WTC11 (cell line): ENCODE measurements around the gene FBXO2. TPM values are rescaled to one million over a fixed set of nuclear protein-coding genes. Genes with fewer than 3 reads are reported as not detected.

Experiments
- ATAC-seq: fragments of 200-7000 bp; cut with Tn5 transposase; 2 replicates; pipeline ENCODE4 v1.10.0; 2021; ENCODE audit warnings: mild to moderate bottlenecking, moderate library complexity
- CTCF ChIA-PET: fragments of 300-600 bp; sonication (Branson Sonifier 250); formaldehyde crosslinking; loops from one replicate; lab custom pipeline; 2021; ENCODE audit warnings: antibody characterized with exemption; lab: Charles Lee
- POLR2A ChIA-PET: fragments of 350-600 bp; sonication (Branson Sonifier 250); formaldehyde crosslinking; loops from one replicate; lab custom pipeline; 2021; ENCODE audit warnings: antibody characterized with exemption; lab: Charles Lee
- DNase-seq: peaks from one replicate; pipeline ENCODE4 v3.0.0; 2021; ENCODE audit warnings: low spot score
- H3K27ac Mint-ChIP-seq: 2 replicates; pipeline ENCODE4 v1.8.0; 2021; ENCODE audit warnings: mixed read lengths
- H3K27me3 Mint-ChIP-seq: 2 replicates; pipeline ENCODE4 v1.8.0; 2021; ENCODE audit warnings: low read depth, mild to moderate bottlenecking, moderate library complexity, mixed read lengths
- H3K36me3 Mint-ChIP-seq: 2 replicates; pipeline ENCODE4 v1.8.0; 2021; ENCODE audit warnings: mixed read lengths
- H3K4me1 Mint-ChIP-seq: 2 replicates; pipeline ENCODE4 v1.8.0; 2022; ENCODE audit warnings: mixed read lengths
- H3K4me3 Mint-ChIP-seq: 2 replicates; pipeline ENCODE4 v1.8.0; 2021; ENCODE audit warnings: mild to moderate bottlenecking, moderate library complexity, mixed read lengths
- H3K9me3 Mint-ChIP-seq: 2 replicates; pipeline ENCODE4 v1.8.0; 2021; ENCODE audit warnings: mixed read lengths
- ATF2 ChIP-seq: sonication (generic); formaldehyde crosslinking; IDR thresholded peaks from 2 replicates; pipeline ENCODE4 v1.8.1; 2022; ENCODE audit warnings: low read depth, missing genetic modification reagents, borderline replicate concordance
- CBFB ChIP-seq: sonication (generic); formaldehyde crosslinking; IDR thresholded peaks from 2 replicates; pipeline ENCODE4 v1.8.1; 2022; ENCODE audit warnings: mild to moderate bottlenecking, low read depth, missing genetic modification reagents
- CTCF ChIP-seq: fragments of 200-600 bp; IDR thresholded peaks from 2 replicates; pipeline ENCODE4 v1.8.0; 2022; ENCODE audit warnings: antibody characterized with exemption
- E2F4 ChIP-seq: sonication (generic); formaldehyde crosslinking; IDR thresholded peaks from 2 replicates; pipeline ENCODE4 v1.8.1; 2022; ENCODE audit warnings: low read depth, mild to moderate bottlenecking, moderate library complexity, missing genetic modification reagents, borderline replicate concordance
- FOXJ3 ChIP-seq: sonication (generic); formaldehyde crosslinking; IDR thresholded peaks from 2 replicates; pipeline ENCODE4 v1.9.0; 2021; ENCODE audit warnings: missing genetic modification reagents, mild to moderate bottlenecking, borderline replicate concordance
- GABPB1 ChIP-seq: sonication (generic); formaldehyde crosslinking; IDR thresholded peaks from 2 replicates; pipeline ENCODE4 v1.8.1; 2023; ENCODE audit warnings: mild to moderate bottlenecking, missing genetic modification reagents
- IRF1 ChIP-seq: sonication (generic); formaldehyde crosslinking; IDR thresholded peaks from 2 replicates; pipeline ENCODE4 v1.8.0; 2023; ENCODE audit warnings: missing genetic modification reagents
- MYBL2 ChIP-seq: sonication (generic); formaldehyde crosslinking; IDR thresholded peaks from 2 replicates; pipeline ENCODE4 v1.8.1; 2023; ENCODE audit warnings: mild to moderate bottlenecking, moderate library complexity, missing genetic modification reagents
- NFATC4 ChIP-seq: fragments of 250-450 bp; sonication (Bioruptor Pico); IDR thresholded peaks from 2 replicates; pipeline ENCODE4 v1.9.0; 2021; ENCODE audit warnings: mild to moderate bottlenecking
- NR1H2 ChIP-seq: sonication (generic); formaldehyde crosslinking; IDR thresholded peaks from 2 replicates; pipeline ENCODE4 v1.9.0; 2021; ENCODE audit warnings: mild to moderate bottlenecking, moderate library complexity, missing genetic modification reagents
- NR3C1 ChIP-seq: sonication (generic); formaldehyde crosslinking; conservative IDR thresholded peaks from 2 replicates; pipeline ENCODE4 v1.8.1; 2023; ENCODE audit warnings: low read depth, mild to moderate bottlenecking, missing genetic modification reagents
- PRRX2 ChIP-seq: fragments of 250-450 bp; sonication (Bioruptor Pico); IDR thresholded peaks from 2 replicates; pipeline ENCODE4 v1.8.0; 2021; ENCODE audit warnings: mild to moderate bottlenecking
- RORB ChIP-seq: fragments of 250-450 bp; sonication (Bioruptor Pico); IDR thresholded peaks from 2 replicates; pipeline ENCODE4 v1.9.0; 2021; ENCODE audit warnings: mild to moderate bottlenecking
- TEAD1 ChIP-seq: sonication (generic); formaldehyde crosslinking; IDR thresholded peaks from 2 replicates; pipeline ENCODE4 v1.8.0; 2022; ENCODE audit warnings: mild to moderate bottlenecking, missing genetic modification reagents
- USF1 ChIP-seq: sonication (generic); formaldehyde crosslinking; IDR thresholded peaks from 2 replicates; pipeline ENCODE4 v1.8.0; 2022; ENCODE audit warnings: mild to moderate bottlenecking, missing genetic modification reagents
- USF2 ChIP-seq: sonication (generic); formaldehyde crosslinking; IDR thresholded peaks from 2 replicates; pipeline ENCODE4 v1.8.1; 2023; ENCODE audit warnings: mild to moderate bottlenecking, missing genetic modification reagents, moderate library complexity
- ZNF281 ChIP-seq: sonication (generic); formaldehyde crosslinking; IDR thresholded peaks from 2 replicates; pipeline ENCODE4 v1.8.0; 2023; ENCODE audit warnings: mild to moderate bottlenecking, missing genetic modification reagents
- ZNF317 ChIP-seq: sonication (generic); formaldehyde crosslinking; IDR thresholded peaks from 2 replicates; pipeline ENCODE4 v1.8.1; 2023; ENCODE audit warnings: low read depth, mild to moderate bottlenecking, moderate library complexity, missing genetic modification reagents, borderline replicate concordance
- ZNF423 ChIP-seq: fragments of 250-450 bp; sonication (Bioruptor Pico); IDR thresholded peaks from 2 replicates; pipeline ENCODE4 v2.1.2; 2022; ENCODE audit warnings: mild to moderate bottlenecking, moderate library complexity
- ZNF671 ChIP-seq: fragments of 250-450 bp; sonication (Bioruptor Pico); IDR thresholded peaks from 2 replicates; pipeline ENCODE4 v1.8.0; 2021; ENCODE audit warnings: mild to moderate bottlenecking
- ZSCAN18 ChIP-seq: fragments of 250-450 bp; sonication (Bioruptor Pico); IDR thresholded peaks from 2 replicates; pipeline ENCODE4 v2.1.2; 2022; ENCODE audit warnings: mild to moderate bottlenecking, moderate library complexity
- total RNA-seq: library from RNA; stranded (reverse); gene quantifications from 3 replicates; pipeline ENCODE4 v1.2.3, GENCODE V29; 2021

The FBXO2 gene
- total RNA-seq, 1 experiment from 2014 or later, result 58.2 TPM

- ChIA-PET POLR2A (interaction anchor here (0.7 to 0.8 kb wide), 2 partner anchors 12 to 51 kb away, joined by 3 read pairs; partner anchors contain the start of gene AGTRAP), CTCF (interaction anchor here (0.8 to 1.5 kb wide), 6 partner anchors 20 to 118 kb away, joined by 3 to 9 read pairs (median 4); partner anchors contain the start of gene FBXO6)
- Mint-ChIP-seq H3K4me1 (peaks cover 76% of the 10 kb centered on the region), H3K36me3 (peaks cover 13% of the 10 kb centered on the region)
- DNase-seq (no peak), ATAC-seq (no peak)
- no peak for TF ChIP-seq USF2 (CRISPR knock-in tag)
- no peak for TF ChIP-seq NFATC4 (CRISPR knock-in tag)
- TF ChIP-seq MYBL2, result no peak
- no peak for TF ChIP-seq ATF2
- no peak for TF ChIP-seq ZNF281 (CRISPR knock-in tag)
- no peak for TF ChIP-seq PRRX2 (CRISPR knock-in tag)
- TF ChIP-seq, all 79 proteins: peak for 0
- Mint-ChIP-seq H3K27ac (peak overlapping the region; percentile 91), H3K4me3 (peak overlapping the region; percentile 27), H3K9me3 (no peaks in the 10 kb centered on the region), H3K27me3 (no peaks in the 10 kb centered on the region)
These were observed 31.1 kb upstream of the FBXO2 start for GRCh38 chr1:11685210-11685752.

GRCh38 chr1:11684070-11684469 lies 29.8 kb upstream of the FBXO2 start:
- peak; percentile 19 for DNase-seq
- Mint-ChIP-seq H3K27ac (peak overlapping the region; percentile 100), H3K27me3 (no peaks in the 10 kb centered on the region), H3K4me1 (peaks cover 74% of the 10 kb centered on the region), H3K9me3 (no peaks in the 10 kb centered on the region), H3K4me3 (peak overlapping the region; percentile 8), H3K36me3 (peaks cover 20% of the 10 kb centered on the region)
- no peak for ATAC-seq
- TF ChIP-seq FOXJ3 (no peak), MYBL2 (no peak), GABPB1 (no peak), RORB (no peak), TEAD1 (CRISPR knock-in tag) (no peak), NR3C1 (CRISPR knock-in tag) (no peak)
- ChIA-PET CTCF (interaction anchor here (1.1 to 3.5 kb wide), 4 partner anchors 20 to 26 kb away, joined by 4 to 39 read pairs (median 10); partner anchors contain the start of gene FBXO6), POLR2A (interaction anchor here (0.8 kb wide), 1 partner anchor 52 kb away, joined by 3 read pairs; the partner anchor contains the start of gene AGTRAP)

- ChIA-PET CTCF (interaction anchor here (1.2 to 3.5 kb wide), 17 partner anchors 8 to 319 kb away, joined by 3 to 39 read pairs (median 9); partner anchors contain the start of genes AGTRAP, DRAXIN and FBXO6), POLR2A (interaction anchor here (0.6 to 3.0 kb wide), 9 partner anchors 9 to 1112 kb away, joined by 3 to 52 read pairs (median 7); partner anchors contain the start of genes DRAXIN, FBXO2, FBXO44 and FBXO6)
- H3K4me1 Mint-ChIP-seq, result peaks cover 73% of the 10 kb centered on the region
- no peak for DNase-seq
- H3K4me3 Mint-ChIP-seq, result peak overlapping the region; percentile 81
- peak; percentile 15 for ATAC-seq
- H3K36me3 Mint-ChIP-seq, result peaks cover 30% of the 10 kb centered on the region
- no peaks in the 10 kb centered on the region for H3K9me3 Mint-ChIP-seq
- H3K27me3 Mint-ChIP-seq, result no peaks in the 10 kb centered on the region
- peak overlapping the region; percentile 100 for H3K27ac Mint-ChIP-seq
- TF ChIP-seq USF1 (CRISPR knock-in tag) (no peak), ZNF671 (no peak), NR1H2 (CRISPR knock-in tag) (no peak), IRF1 (CRISPR knock-in tag) (no peak), CTCF (no peak), E2F4 (CRISPR knock-in tag) (no peak), ZNF423 (CRISPR knock-in tag) (no peak), ZNF317 (CRISPR knock-in tag) (no peak), CBFB (no peak), ZSCAN18 (no peak)
These were observed 28.6 kb upstream of the FBXO2 start for GRCh38 chr1:11682799-11683198.
